K562 treated with DMSO at 1 percent for 12 hours (cell line): ENCODE measurements around the gene TTC29. TPM values are rescaled to one million over a fixed set of nuclear protein-coding genes. Genes with fewer than 3 reads are reported as not detected.

Experiments used
- total RNA-seq: library from RNA; unstranded; fragments of 300-600 nt; gene quantifications from 2 replicates; pipeline ENCODE4 v1.2.3, GENCODE V29; 2022; ENCODE audit not compliant: insufficient read depth

TTC29 gene
- total RNA-seq: not detected in 2 replicates

GRCh38 chr4:146945556-146946374 is at the start of gene TTC29:
Gene TTC29 (minus strand): TSS chr4:146945864. CDS start chr4:146939895, 5,969 bp downstream.

